Activated CD4-positive, alpha-beta T cell treated with anti-CD3 and anti-CD28 coated beads for 36 hours (primary cell): ENCODE results near the gene BSND. TPM values are rescaled to one million over a fixed set of nuclear protein-coding genes. Genes with fewer than 3 reads are reported as not detected.
A peak's percentile ranks its signal among the peaks of the same experiment; 100 is the strongest.

Experiments
- ATAC-seq: fragments of 200-7000 bp; cut with Tn5 transposase; one replicate; pipeline ENCODE4 v1.10.0; 2021; ENCODE audit warnings: mild to moderate bottlenecking, moderate library complexity
- CTCF ChIA-PET: fragments of 350-600 bp; sonication (Branson Sonifier 250); formaldehyde crosslinking; loops from one replicate; lab custom pipeline; 2021; ENCODE audit warnings: antibody characterized with exemption; lab: Charles Lee
- POLR2A ChIA-PET: fragments of 350-600 bp; sonication (Branson Sonifier 250); formaldehyde crosslinking; loops from one replicate; lab custom pipeline; 2021; ENCODE audit warnings: antibody characterized with exemption, inconsistent platforms; lab: Charles Lee
- DNase-seq: peaks from one replicate; pipeline ENCODE4 v3.0.0-alpha.2; 2020
- H3K27ac Mint-ChIP-seq: one replicate; pipeline ENCODE4 v1.8.0; 2021; ENCODE audit warnings: mixed read lengths
- H3K27me3 Mint-ChIP-seq: one replicate; pipeline ENCODE4 v1.8.0; 2021; ENCODE audit warnings: mixed read lengths
- H3K36me3 Mint-ChIP-seq: one replicate; pipeline ENCODE4 v1.8.0; 2021; ENCODE audit warnings: low read depth, mixed read lengths
- H3K4me1 Mint-ChIP-seq: one replicate; pipeline ENCODE4 v1.8.0; 2021; ENCODE audit warnings: mixed read lengths
- H3K4me3 Mint-ChIP-seq: one replicate; pipeline ENCODE4 v1.8.0; 2021; ENCODE audit warnings: mild to moderate bottlenecking, moderate library complexity, mixed read lengths
- H3K9me3 Mint-ChIP-seq: one replicate; pipeline ENCODE4 v1.8.0; 2021; ENCODE audit warnings: low read depth, mixed read lengths
- intact Hi-C, 2 experiments: fragments of 100-400 bp; cut with DNase I in 1 of 2; cut with micrococcal nuclease in 1 of 2; formaldehyde crosslinking; loops; one replicate each; pipeline versions ENCODE4 v1.14.2 to v1.15.1; 2022 to 2024; cut with DNase I, micrococcal nuclease
- total RNA-seq, 2 experiments: library from RNA; stranded (reverse); gene quantifications; one replicate each; pipeline ENCODE4 v1.2.3, GENCODE V29; 2021

The BSND gene
- total RNA-seq, 2 experiments from 2014 or later = not detected

DNA sequence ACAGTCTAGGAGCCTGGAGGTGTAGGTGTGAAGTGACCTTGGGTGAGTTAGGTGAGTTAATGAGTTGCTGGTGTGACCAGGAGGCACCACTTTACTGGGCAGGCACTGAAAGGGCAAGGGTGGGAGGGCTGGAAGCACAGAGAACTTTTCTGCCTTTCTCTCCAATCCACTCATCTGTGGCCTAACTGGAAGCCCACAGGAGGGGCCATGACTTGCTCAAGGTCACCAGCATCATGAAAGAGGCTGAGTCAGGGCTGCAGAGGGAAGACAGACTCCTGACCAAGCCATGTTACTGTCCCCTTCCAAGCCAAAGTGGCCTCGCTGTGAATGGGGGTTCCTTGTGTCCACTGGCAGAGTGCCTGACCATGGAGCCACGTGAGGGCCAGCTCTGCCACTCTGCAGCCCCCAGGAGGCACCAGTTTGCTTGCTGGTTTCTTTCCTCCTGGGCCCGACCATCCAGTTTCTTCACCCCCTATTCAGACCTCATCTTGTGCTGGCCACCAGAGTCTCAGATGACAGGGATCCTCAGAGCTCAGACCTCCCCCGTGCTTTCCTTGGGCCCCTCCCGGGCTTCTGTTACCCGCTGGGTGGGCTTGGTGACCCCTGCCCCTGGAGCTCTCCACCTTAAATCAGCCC, 4.3 kb upstream of the BSND start:
- CTCF ChIA-PET = interaction anchor here (0.8 to 6.5 kb wide), 2 partner anchors 21 to 47 kb away, joined by 3 to 151 read pairs; no protein-coding TSS in a partner anchor
- peaks cover 14% of the 10 kb centered on the region for H3K4me1 Mint-ChIP-seq
- POLR2A ChIA-PET = no interaction called here
- H3K36me3 Mint-ChIP-seq = no peaks in the 10 kb centered on the region
- DNase-seq (no peak), ATAC-seq (no peak)
- no peak overlapping the region for H3K27ac Mint-ChIP-seq
- peaks cover 33% of the 10 kb centered on the region for H3K27me3 Mint-ChIP-seq
- no peak overlapping the region for H3K4me3 Mint-ChIP-seq
- no peaks in the 10 kb centered on the region for H3K9me3 Mint-ChIP-seq
- intact Hi-C loops = no loop called here

DNA sequence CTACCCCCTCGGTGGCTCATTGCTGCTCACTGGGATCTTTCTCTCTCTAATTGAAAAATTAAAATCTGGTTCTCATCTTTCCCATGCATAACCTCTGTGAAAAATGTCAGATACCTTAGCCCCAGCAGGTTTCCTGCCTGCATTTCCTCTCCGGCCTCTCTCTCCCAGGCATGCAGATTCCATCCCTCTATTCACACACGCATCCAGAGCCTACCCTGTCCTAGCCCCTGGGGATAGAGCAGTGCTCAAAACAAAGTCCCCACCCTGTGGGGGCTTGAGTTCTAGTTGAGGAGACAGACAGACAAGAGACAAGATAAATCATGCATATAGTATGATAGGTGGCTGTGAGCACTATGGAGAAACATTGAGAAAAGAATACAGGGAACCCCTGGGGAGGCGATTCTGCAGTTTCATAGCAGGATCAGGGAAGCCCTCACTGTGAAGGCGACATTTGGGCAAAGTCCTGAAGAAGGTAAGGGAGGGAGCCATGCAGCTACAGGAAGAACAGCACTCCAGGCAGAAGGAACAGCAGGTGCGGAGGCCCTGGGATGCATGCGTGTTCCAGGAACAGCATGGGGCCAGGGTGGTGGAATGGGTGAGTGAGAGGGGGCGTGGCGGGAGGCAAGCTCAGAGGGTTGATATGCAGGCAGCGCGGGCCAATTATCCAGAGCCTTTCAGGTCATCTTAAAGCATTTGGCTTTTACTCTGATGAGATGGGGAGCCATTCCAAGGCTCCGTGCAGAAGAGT, 3.5 kb upstream of the BSND start:
- ATAC-seq (no peak), DNase-seq (no peak)
- CTCF ChIA-PET = interaction anchor here (0.8 to 6.5 kb wide), 5 partner anchors 10 to 48 kb away, joined by 3 to 151 read pairs (median 9); no protein-coding TSS in a partner anchor
- no peak overlapping the region for H3K4me3 Mint-ChIP-seq
- peaks cover 35% of the 10 kb centered on the region for H3K27me3 Mint-ChIP-seq
- intact Hi-C loops = no loop called here
- POLR2A ChIA-PET = no interaction called here
- H3K36me3 Mint-ChIP-seq = no peaks in the 10 kb centered on the region
- peaks cover 14% of the 10 kb centered on the region for H3K4me1 Mint-ChIP-seq
- no peak overlapping the region for H3K27ac Mint-ChIP-seq
- H3K9me3 Mint-ChIP-seq = no peaks in the 10 kb centered on the region

- Mint-ChIP-seq H3K4me1 (peaks cover 14% of the 10 kb centered on the region), H3K27me3 (peaks cover 37% of the 10 kb centered on the region), H3K36me3 (no peaks in the 10 kb centered on the region), H3K9me3 (no peaks in the 10 kb centered on the region), H3K4me3 (no peak overlapping the region), H3K27ac (no peak overlapping the region)
- CTCF ChIA-PET = interaction anchor here (0.6 to 6.5 kb wide), 13 partner anchors 9 to 200 kb away, joined by 3 to 151 read pairs (median 6); no protein-coding TSS in a partner anchor
- DNase-seq (peak; percentile 55), ATAC-seq (peak; percentile 62)
- POLR2A ChIA-PET = no interaction called here
- intact Hi-C loops = loop anchor here (1.0 to 2.0 kb wide), 4 partner anchors 27 to 324 kb away; no protein-coding TSS in a partner anchor
Measured at GRCh38 chr1:54995835-54996234, 2.9 kb upstream of the BSND start.

- Mint-ChIP-seq H3K27me3 (peaks cover 37% of the 10 kb centered on the region), H3K9me3 (no peaks in the 10 kb centered on the region), H3K27ac (no peak overlapping the region), H3K4me1 (peaks cover 14% of the 10 kb centered on the region), H3K36me3 (no peaks in the 10 kb centered on the region), H3K4me3 (peak overlapping the region; percentile 24)
- POLR2A ChIA-PET = no interaction called here
- DNase-seq (peak; percentile 92), ATAC-seq (peak; percentile 96)
- CTCF ChIA-PET = interaction anchor here (0.6 to 6.5 kb wide), 17 partner anchors 10 to 424 kb away, joined by 3 to 151 read pairs (median 4); no protein-coding TSS in a partner anchor
- intact Hi-C loops = loop anchor here (1.0 to 2.0 kb wide), 4 partner anchors 26 to 324 kb away; no protein-coding TSS in a partner anchor
Measured at GRCh38 chr1:54996359-54996868, 2.3 kb upstream of the BSND start.

GRCh38 chr1:54996869-54997710, 1.6 kb upstream of the BSND start:
- POLR2A ChIA-PET = no interaction called here
- Mint-ChIP-seq H3K4me1 (peaks cover 14% of the 10 kb centered on the region), H3K27ac (no peak overlapping the region), H3K36me3 (no peaks in the 10 kb centered on the region), H3K4me3 (peak overlapping the region; percentile 24), H3K27me3 (peaks cover 37% of the 10 kb centered on the region), H3K9me3 (no peaks in the 10 kb centered on the region)
- intact Hi-C loops = loop anchor here (1.0 to 2.0 kb wide), 4 partner anchors 26 to 325 kb away; no protein-coding TSS in a partner anchor
- CTCF ChIA-PET = interaction anchor here (0.6 to 6.5 kb wide), 15 partner anchors 10 to 424 kb away, joined by 3 to 151 read pairs (median 4); no protein-coding TSS in a partner anchor
- peak; percentile 20 for DNase-seq
- ATAC-seq = no peak

GRCh38 chr1:54997711-54997986, 1.1 kb upstream of the BSND start:
- POLR2A ChIA-PET = no interaction called here
- DNase-seq (no peak), ATAC-seq (no peak)
- intact Hi-C loops = loop anchor here in 1 of 2 experiments (2.0 kb wide), 1 partner anchor 25 kb away; no protein-coding TSS in a partner anchor
- Mint-ChIP-seq H3K9me3 (no peaks in the 10 kb centered on the region), H3K4me1 (peaks cover 14% of the 10 kb centered on the region), H3K36me3 (no peaks in the 10 kb centered on the region), H3K4me3 (no peak overlapping the region), H3K27me3 (peaks cover 37% of the 10 kb centered on the region), H3K27ac (no peak overlapping the region)
- CTCF ChIA-PET = interaction anchor here (1.1 to 6.5 kb wide), 5 partner anchors 24 to 112 kb away, joined by 4 to 151 read pairs (median 4); no protein-coding TSS in a partner anchor

DNA sequence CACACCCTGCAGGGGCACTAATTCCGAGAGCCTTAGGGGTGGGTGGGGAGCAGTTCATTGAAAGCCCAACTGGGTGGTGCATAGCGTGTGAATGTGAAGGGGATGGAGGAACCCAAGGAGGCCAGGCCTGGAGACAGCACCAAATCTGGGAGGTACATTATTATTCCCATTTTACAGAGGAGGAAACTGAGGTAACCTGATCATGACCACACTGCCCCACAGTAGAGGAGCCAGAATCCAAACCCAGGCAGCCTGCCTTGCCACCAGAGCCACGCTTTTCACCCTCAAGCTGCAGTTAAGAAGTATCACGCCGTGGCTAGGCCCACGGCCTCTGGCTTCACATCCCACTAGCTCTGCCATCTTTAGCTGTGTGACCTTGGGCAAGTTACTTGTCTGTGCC, 633 bp upstream of the BSND start:
- ATAC-seq (no peak), DNase-seq (no peak)
- intact Hi-C loops = no loop called here
- CTCF ChIA-PET = interaction anchor here (1.8 to 6.5 kb wide), 2 partner anchors 24 to 51 kb away, joined by 4 to 151 read pairs; no protein-coding TSS in a partner anchor
- POLR2A ChIA-PET = no interaction called here
- Mint-ChIP-seq H3K27ac (no peak overlapping the region), H3K4me3 (no peak overlapping the region), H3K27me3 (peaks cover 37% of the 10 kb centered on the region), H3K4me1 (peaks cover 14% of the 10 kb centered on the region), H3K36me3 (no peaks in the 10 kb centered on the region), H3K9me3 (no peaks in the 10 kb centered on the region)

GRCh38 chr1:55000110-55001085, 1.7 kb downstream of the BSND start:
- ATAC-seq = no peak
- no peaks in the 10 kb centered on the region for H3K9me3 Mint-ChIP-seq
- H3K4me1 Mint-ChIP-seq = peaks cover 12% of the 10 kb centered on the region
- ChIA-PET POLR2A (no interaction called here), CTCF (interaction anchor here (1.6 to 6.5 kb wide), 3 partner anchors 50 to 56 kb away, joined by 7 to 151 read pairs (median 8); no protein-coding TSS in a partner anchor)
- H3K27me3 Mint-ChIP-seq = peaks cover 34% of the 10 kb centered on the region
- no peak overlapping the region for H3K27ac Mint-ChIP-seq
- no peak overlapping the region for H3K4me3 Mint-ChIP-seq
- no peak for DNase-seq
- intact Hi-C loops = no loop called here
- H3K36me3 Mint-ChIP-seq = no peaks in the 10 kb centered on the region

GRCh38 chr1:55001311-55001710, 2.6 kb downstream of the BSND start:
- Mint-ChIP-seq H3K4me1 (peaks cover 3% of the 10 kb centered on the region), H3K27ac (no peak overlapping the region), H3K4me3 (no peak overlapping the region), H3K36me3 (no peaks in the 10 kb centered on the region), H3K27me3 (peaks cover 25% of the 10 kb centered on the region), H3K9me3 (no peaks in the 10 kb centered on the region)
- intact Hi-C loops = no loop called here
- CTCF ChIA-PET = interaction anchor here (0.8 to 1.8 kb wide), 4 partner anchors 9 to 57 kb away, joined by 3 to 8 read pairs (median 5); no protein-coding TSS in a partner anchor
- DNase-seq = no peak
- no peak for ATAC-seq
- POLR2A ChIA-PET = no interaction called here

GRCh38 chr1:55002686-55003085, 4.0 kb downstream of the BSND start:
- H3K4me3 Mint-ChIP-seq = no peak overlapping the region
- no peaks in the 10 kb centered on the region for H3K36me3 Mint-ChIP-seq
- no peak overlapping the region for H3K27ac Mint-ChIP-seq
- peaks cover 13% of the 10 kb centered on the region for H3K27me3 Mint-ChIP-seq
- DNase-seq = no peak
- CTCF ChIA-PET = interaction anchor here (1.3 to 1.4 kb wide), 2 partner anchors 53 to 57 kb away, joined by 3 to 6 read pairs; no protein-coding TSS in a partner anchor
- intact Hi-C loops = no loop called here
- no peaks in the 10 kb centered on the region for H3K9me3 Mint-ChIP-seq
- no peak for ATAC-seq
- no peaks in the 10 kb centered on the region for H3K4me1 Mint-ChIP-seq
- POLR2A ChIA-PET = no interaction called here
